ENCODE data around the gene TRAP1.
A peak's percentile ranks its signal among the peaks of the same experiment; 100 is the strongest.

Gene TRAP1

GRCh38 chr16:3713587-3714242, 3.6 kb downstream of the TRAP1 start:
- DNase-seq (ENCODE audit: low read depth) = no peak

DNA sequence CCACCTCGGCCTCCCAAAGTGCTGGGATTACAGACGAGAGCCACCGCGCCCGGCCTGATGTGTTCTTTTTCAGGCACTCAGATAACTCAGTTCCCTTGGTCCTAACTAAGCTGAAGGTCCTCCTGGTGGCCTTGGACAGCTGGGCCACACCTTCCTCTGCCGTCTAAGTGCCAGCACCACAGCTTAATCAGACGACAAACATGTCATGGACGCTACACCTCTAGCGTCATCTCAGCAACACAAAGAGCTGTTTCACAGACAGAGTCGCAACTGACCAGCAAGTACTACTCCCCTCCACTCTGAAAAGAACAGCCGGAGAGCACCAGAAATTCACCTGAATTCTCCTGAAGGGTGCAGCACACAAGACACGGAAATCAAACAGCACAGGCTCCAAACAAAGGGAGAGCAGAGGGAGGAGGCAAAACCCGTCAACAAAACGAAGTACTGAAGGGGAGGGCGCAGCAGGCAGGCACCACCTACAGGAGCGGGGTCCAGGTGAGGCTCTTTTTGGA, 4.4 kb downstream of the TRAP1 start:
- no peak for DNase-seq (ENCODE audit: low read depth)

DNA sequence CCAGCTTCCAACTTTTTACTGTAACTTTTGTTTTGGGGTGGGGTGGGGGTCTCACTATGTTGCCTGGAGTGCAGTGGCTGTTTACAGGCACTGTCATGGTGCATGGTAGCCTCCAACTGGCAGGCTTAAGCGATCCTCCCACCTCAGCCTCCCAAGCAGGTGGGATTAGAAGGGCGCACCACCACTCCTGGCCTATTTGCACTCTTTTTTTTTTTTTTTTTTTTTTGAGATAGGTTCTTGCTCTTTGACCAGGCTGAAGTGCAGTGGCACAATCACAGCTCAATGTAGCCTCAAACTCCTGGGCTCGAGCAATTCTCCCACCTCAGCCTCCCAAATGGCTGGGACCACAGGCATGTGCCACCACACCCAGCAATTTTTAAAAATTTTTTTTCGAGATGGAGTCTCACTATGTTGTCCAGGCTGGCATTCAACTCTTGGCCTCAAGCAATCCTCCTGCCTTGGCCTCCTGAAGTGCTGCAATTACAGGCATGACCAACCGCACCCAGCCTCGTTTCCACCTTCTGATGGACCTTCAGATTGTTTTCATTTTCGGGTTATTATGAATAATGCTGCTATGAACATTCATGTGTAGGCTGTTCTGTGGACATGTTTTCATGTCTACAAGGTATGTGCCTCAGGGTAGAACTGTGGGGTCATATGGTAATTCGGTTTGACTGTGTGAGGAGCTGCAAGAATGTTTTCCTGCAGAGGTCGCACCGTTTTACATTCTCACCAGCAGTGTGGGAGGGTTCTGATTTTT, 10.9 kb downstream of the TRAP1 start:
- no peak for DNase-seq (ENCODE audit: low read depth)

- DNase-seq (ENCODE audit: low read depth) = no peak
Observed at GRCh38 chr16:3702082-3702481, 15.2 kb downstream of the TRAP1 start.

- no peak for DNase-seq (ENCODE audit: low read depth)
Observed at GRCh38 chr16:3701531-3701930, 15.8 kb downstream of the TRAP1 start.

- DNase-seq (ENCODE audit: low read depth) = no peak
Observed at GRCh38 chr16:3698941-3699340, 18.4 kb downstream of the TRAP1 start.

- DNase-seq (ENCODE audit: low read depth) = peak; percentile 38
Observed at GRCh38 chr16:3696425-3697218, 20.7 kb downstream of the TRAP1 start.

- no peak for DNase-seq (ENCODE audit: low read depth)
Observed at GRCh38 chr16:3695610-3696369, 21.5 kb downstream of the TRAP1 start.

GRCh38 chr16:3694051-3694450, 23.3 kb downstream of the TRAP1 start:
- DNase-seq (ENCODE audit: low read depth) = no peak

DNA sequence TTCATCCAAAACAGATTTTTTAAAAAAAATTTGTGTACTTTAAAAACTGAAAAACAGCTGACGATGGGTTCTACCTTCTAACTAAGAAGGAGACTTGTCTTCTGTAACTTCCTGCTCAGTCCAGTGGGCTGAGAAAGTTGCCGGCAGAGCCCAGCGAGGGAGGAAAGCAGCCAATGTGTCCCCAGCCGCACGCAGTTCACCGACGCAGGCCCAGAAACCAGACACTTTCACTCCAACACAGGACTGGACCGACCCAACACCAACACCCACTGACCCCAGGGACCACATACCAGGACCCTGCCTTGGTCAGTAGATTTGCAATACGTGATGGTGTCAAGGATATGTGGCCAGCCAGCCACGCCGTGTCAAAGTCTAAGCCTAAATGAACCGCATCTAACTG, 25.6 kb downstream of the TRAP1 start:
- no peak for DNase-seq (ENCODE audit: low read depth)

DNA sequence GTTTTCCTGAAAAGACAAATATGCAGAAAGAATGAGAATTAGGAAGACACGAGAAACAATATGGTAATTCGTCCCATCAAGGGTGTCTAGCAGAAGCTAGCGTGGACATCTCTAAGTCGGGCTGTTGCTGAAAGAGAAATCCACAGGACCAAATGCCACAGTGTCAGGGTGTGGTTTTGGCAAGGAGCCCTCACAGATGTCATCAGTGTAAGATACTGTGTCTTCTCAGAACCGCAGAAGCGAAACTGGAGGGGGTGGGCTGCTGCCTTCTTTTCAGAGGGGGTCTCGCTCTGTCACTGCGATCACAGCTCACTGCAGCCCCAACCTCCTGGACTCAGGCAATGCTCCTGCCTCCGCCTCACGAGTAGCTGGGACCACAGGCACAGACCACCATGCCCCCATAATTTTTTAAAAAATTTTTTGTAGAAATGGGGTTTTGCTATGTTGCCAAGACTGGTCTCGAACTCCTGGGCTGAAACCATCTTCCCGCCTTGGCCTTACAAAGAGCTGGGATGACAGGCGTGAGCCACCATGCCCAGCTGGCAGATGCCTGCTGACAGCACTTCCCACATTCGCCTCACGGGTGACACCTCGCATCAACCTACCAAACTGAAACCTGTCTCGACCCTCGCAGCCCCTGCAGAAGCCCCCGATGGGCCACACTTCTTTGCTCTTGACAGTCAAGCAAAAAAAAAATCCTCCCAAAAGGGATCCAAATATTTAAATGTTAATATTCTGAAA, 26.2 kb downstream of the TRAP1 start:
- peak; percentile 38 for DNase-seq (ENCODE audit: low read depth)

DNA sequence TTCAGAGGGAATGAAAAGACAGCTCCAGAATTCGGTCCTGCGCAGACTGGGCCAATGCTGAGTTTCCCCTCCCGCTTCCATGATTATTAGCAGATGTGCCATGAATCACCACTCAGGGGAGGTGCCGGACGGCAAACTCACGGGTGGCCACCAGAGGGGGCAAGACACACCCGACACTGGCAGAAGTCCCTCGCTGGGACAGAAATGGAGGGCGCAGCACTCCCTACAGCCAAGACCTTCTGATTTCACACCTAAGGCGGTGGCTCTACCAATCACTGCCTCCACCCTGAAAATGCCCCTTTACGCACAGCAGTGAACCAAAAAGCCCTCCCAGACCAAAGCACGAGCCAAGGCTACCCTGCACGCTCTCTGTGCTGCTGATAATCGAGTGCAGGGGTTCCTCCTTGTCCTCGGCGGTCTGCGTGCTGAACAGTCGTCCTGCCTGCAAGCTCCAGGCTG, 26.8 kb downstream of the TRAP1 start:
- DNase-seq (ENCODE audit: low read depth) = peak; percentile 93

DNA sequence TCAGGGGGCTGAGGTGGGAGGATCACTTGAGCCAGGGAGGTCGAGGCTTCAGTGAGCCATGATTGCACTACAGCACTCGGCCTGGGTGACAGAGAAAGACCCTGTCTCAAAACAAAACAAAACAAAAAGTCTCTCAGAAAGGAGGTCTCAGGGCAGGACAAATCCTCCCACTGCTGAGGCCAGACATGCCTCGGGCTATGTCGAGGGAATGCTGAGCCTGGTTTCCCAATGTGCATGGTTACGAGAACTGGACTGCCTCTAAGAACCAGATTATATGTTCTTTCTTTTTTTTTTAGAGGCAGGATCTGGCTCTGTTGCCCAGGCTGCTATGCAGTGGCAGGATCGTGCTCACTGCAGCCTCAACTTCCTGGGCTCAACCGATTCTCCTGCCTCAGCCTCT, 27.6 kb downstream of the TRAP1 start:
- DNase-seq (ENCODE audit: low read depth) = no peak

DNA sequence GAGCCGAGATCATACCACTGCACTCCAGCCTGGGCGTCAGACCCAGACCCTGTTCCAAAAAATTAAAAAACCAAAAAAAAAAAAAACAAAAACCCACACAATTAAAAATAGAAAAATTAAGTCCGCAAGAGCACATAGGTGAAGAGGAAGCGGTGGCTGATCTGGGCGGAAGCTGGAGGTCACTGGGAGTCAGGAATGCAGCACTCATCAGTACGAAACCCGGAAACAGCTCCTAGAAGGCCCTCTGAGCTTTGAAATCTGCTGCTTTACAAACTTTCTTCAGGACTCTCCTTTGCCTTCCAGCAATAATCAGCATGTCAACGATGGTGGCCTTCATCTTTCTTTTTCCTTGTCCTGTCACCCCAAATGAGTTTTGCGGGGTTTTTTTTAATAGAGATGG, 29.5 kb downstream of the TRAP1 start:
- no peak for DNase-seq (ENCODE audit: low read depth)

- no peak for DNase-seq (ENCODE audit: low read depth)
Observed at GRCh38 chr16:3687021-3687420, 30.3 kb downstream of the TRAP1 start.

- no peak for DNase-seq (ENCODE audit: low read depth)
Observed at GRCh38 chr16:3681206-3681605, 36.1 kb downstream of the TRAP1 start.

GRCh38 chr16:3677994-3678393, 39.3 kb downstream of the TRAP1 start:
- no peak for DNase-seq (ENCODE audit: low read depth)

GRCh38 chr16:3675601-3676130, 41.7 kb downstream of the TRAP1 start:
- DNase-seq (ENCODE audit: low read depth) = no peak

GRCh38 chr16:3674513-3675295, 42.6 kb downstream of the TRAP1 start:
- DNase-seq (ENCODE audit: low read depth) = no peak

Data from GM04504 (cell line).